B cell (primary cell): ENCODE data around the gene ARHGAP15. TPM values are rescaled to one million over a fixed set of nuclear protein-coding genes. Genes with fewer than 3 reads are reported as not detected.

Experiments
- ATAC-seq: fragments of 200-7000 bp; cut with Tn5 transposase; one replicate; pipeline ENCODE4 v1.10.0; 2021; ENCODE audit warnings: low read depth, mild to moderate bottlenecking, moderate number of reproducible peaks, moderate library complexity
- CTCF ChIA-PET: fragments of 350-600 bp; sonication (Branson Sonifier 250); formaldehyde crosslinking; loops from one replicate; lab custom pipeline; 2021; ENCODE audit warnings: antibody characterized with exemption, inconsistent platforms; lab: Charles Lee
- POLR2A ChIA-PET: fragments of 350-600 bp; sonication (Branson Sonifier 250); formaldehyde crosslinking; loops from one replicate; lab custom pipeline; 2021; ENCODE audit warnings: antibody characterized with exemption; lab: Charles Lee
- DNase-seq: peaks from one replicate; pipeline ENCODE4 v3.0.0; 2013
- H2AFZ ChIP-seq: 2 replicates; pipeline ENCODE4 v1.6.1; 2012; ENCODE audit warnings: mild to moderate bottlenecking, low read depth, low read length; ENCODE audit not compliant: insufficient read depth, poor library complexity, severe bottlenecking
- H3K27ac ChIP-seq, 2 donors: 1 replicate in 1 of 2; 2 replicates in 1 of 2; pipeline ENCODE4 v1.5.1; 2012 to 2013; ENCODE audit warnings: low read length in 2 of 2, mild to moderate bottlenecking in 2 of 2, moderate library complexity in 1 of 2
- H3K27me3 ChIP-seq, 4 experiments: fragments of 200-600 bp in 1 of 4; sonication (generic) in 1 of 4; replicated peaks in 1 of 4; 1 replicate in 2 of 4; 2 replicates in 2 of 4; pipeline versions ENCODE4 v1.6.1 to v1.7.0; 2013 to 2016; ENCODE audit warnings: low read length in 3 of 4, mild to moderate bottlenecking in 2 of 4, mixed read lengths in 1 of 4, moderate library complexity in 1 of 4; ENCODE audit not compliant: insufficient read depth in 4 of 4, control insufficient read depth in 3 of 4; ENCODE audit errors: control extremely low read depth in 1 of 4
- H3K36me3 ChIP-seq, 2 experiments: replicated peaks in 1 of 2; 1 replicate in 1 of 2; 2 replicates in 1 of 2; pipeline versions ENCODE4 v1.6.1 to v1.7.1; 2013; ENCODE audit warnings: low read length in 1 of 2; ENCODE audit not compliant: insufficient read depth in 2 of 2, control insufficient read depth in 1 of 2; ENCODE audit errors: control extremely low read depth in 1 of 2, extremely low read depth in 1 of 2
- H3K4me1 ChIP-seq, 2 donors: fragments of 200-600 bp in 1 of 2; sonication (generic) in 1 of 2; 1 replicate in 1 of 2; 2 replicates in 1 of 2; pipeline versions ENCODE4 v1.5.1 to v1.6.1; 2013 to 2017; ENCODE audit warnings: low read length in 2 of 2; ENCODE audit not compliant: control insufficient read depth in 2 of 2, insufficient read depth in 2 of 2
- H3K4me2 ChIP-seq: replicated peaks from 2 replicates; pipeline ENCODE3; 2012; ENCODE audit warnings: mild to moderate bottlenecking, low read depth, low read length; ENCODE audit not compliant: poor library complexity, severe bottlenecking
- H3K4me3 ChIP-seq, 5 experiments: fragments of 200-600 bp in 1 of 5; sonication (generic) in 1 of 5; 1 replicate in 3 of 5; 2 replicates in 2 of 5; pipeline versions ENCODE4 v1.5.1 to v1.7.0; 2011 to 2016; ENCODE audit warnings: low read length in 4 of 5, mild to moderate bottlenecking in 4 of 5, low read depth in 2 of 5, control low read depth in 1 of 5, moderate library complexity in 1 of 5; ENCODE audit not compliant: insufficient read depth in 1 of 5; ENCODE audit errors: control extremely low read depth in 1 of 5, extremely low read depth in 1 of 5
- H3K79me2 ChIP-seq: fragments of 200-600 bp; sonication (generic); one replicate; pipeline ENCODE4 v1.6.0; 2016; ENCODE audit warnings: low read length; ENCODE audit not compliant: control insufficient read depth, insufficient read depth
- H3K9ac ChIP-seq: fragments of 200-600 bp; sonication (generic); 2 replicates; pipeline ENCODE4 v1.6.1; 2017; ENCODE audit warnings: mild to moderate bottlenecking, low read length, moderate library complexity
- H3K9me3 ChIP-seq, 3 donors: one replicate each; pipeline versions ENCODE4 v1.6.1 to v1.7.1; 2013; ENCODE audit warnings: low read length in 2 of 3; ENCODE audit not compliant: control insufficient read depth in 2 of 3, insufficient read depth in 1 of 3; ENCODE audit errors: control extremely low read depth in 1 of 3
- H4K20me1 ChIP-seq: 2 replicates; pipeline ENCODE4 v1.6.0; 2012; ENCODE audit warnings: mild to moderate bottlenecking, low read length; ENCODE audit not compliant: insufficient read depth, control insufficient read depth, poor library complexity, severe bottlenecking
- H3K27ac Mint-ChIP-seq: one replicate; pipeline ENCODE4 v1.8.0; 2021; ENCODE audit warnings: mixed read lengths
- H3K27me3 Mint-ChIP-seq: one replicate; pipeline ENCODE4 v1.8.0; 2021; ENCODE audit warnings: mixed read lengths
- H3K4me1 Mint-ChIP-seq: one replicate; pipeline ENCODE4 v1.8.0; 2021; ENCODE audit warnings: mixed read lengths
- H3K4me3 Mint-ChIP-seq: one replicate; pipeline ENCODE4 v1.8.0; 2021; ENCODE audit warnings: mixed read lengths
- H3K9me3 Mint-ChIP-seq: one replicate; pipeline ENCODE4 v1.8.0; 2022; ENCODE audit warnings: mixed read lengths; ENCODE audit not compliant: insufficient read depth
- CTCF ChIP-seq: fragments of 200-600 bp; IDR thresholded peaks from one replicate; pipeline ENCODE4 v1.8.0; 2022; ENCODE audit warnings: antibody characterized with exemption, mild to moderate bottlenecking
- EZH2 ChIP-seq: IDR thresholded peaks from 2 replicates; pipeline ENCODE4 v1.6.1; 2012; ENCODE audit warnings: borderline replicate concordance, low read depth, mild to moderate bottlenecking, moderate library complexity, low read length; ENCODE audit not compliant: insufficient read depth, poor library complexity, severe bottlenecking
- WGBS: methylation state at CpG from one replicate; pipeline ENCODE4 v1.1.5; 2013; ENCODE audit warnings: missing lambda C conversion rate; ENCODE audit not compliant: insufficient coverage; 5-methylcytosine and 5-hydroxymethylcytosine counted together
- intact Hi-C: fragments of 100-400 bp; cut with micrococcal nuclease; formaldehyde crosslinking; loops from one replicate; pipeline ENCODE4 v1.10.0; 2022
- polyA plus RNA-seq: library from polyadenylated mRNA; depleted of rRNA; stranded (reverse); fragments of >200 nt; gene quantifications from 2 replicates; pipeline ENCODE4 v1.2.3, GENCODE V29; 2012
- total RNA-seq, 2 donors: library from RNA; stranded (reverse); fragments of 120-200 nt in 1 of 2; gene quantifications; 1 replicate in 1 of 2; 2 replicates in 1 of 2; pipeline versions ENCODE4 v1.2.3 to v1.2.4, GENCODE V29; 2013 to 2022

ARHGAP15 gene
- total and polyA plus RNA-seq, 2 donors (not counting 1 experiment from before 2014, with no cell fraction given): 58.6 to 187 TPM

- no peaks in the 10 kb centered on the region for H3K79me2 ChIP-seq
- no peak overlapping the region for H3K27ac ChIP-seq
- intact Hi-C loops: no loop called here
- no peak overlapping the region for H3K4me2 ChIP-seq
- DNase-seq (no peak), ATAC-seq (no peak)
- peaks cover 8% of the 10 kb centered on the region for H4K20me1 ChIP-seq
- H3K27me3 ChIP-seq: no peaks in the 10 kb centered on the region
- H3K9me3 ChIP-seq: no peaks in the 10 kb centered on the region
- no peaks in the 10 kb centered on the region for H3K27me3 Mint-ChIP-seq
- CTCF ChIA-PET: no interaction called here
- no peak for TF ChIP-seq EZH2
- TF ChIP-seq CTCF: no peak
- POLR2A ChIA-PET: interaction anchor here (0.7 kb wide), 1 partner anchor 276 kb away, joined by 20 read pairs; no protein-coding TSS in a partner anchor
- H3K4me3 ChIP-seq: no peak overlapping the region
- no peak overlapping the region for H3K4me3 Mint-ChIP-seq
- H3K4me1 Mint-ChIP-seq: peaks cover 5% of the 10 kb centered on the region
- no peak overlapping the region for H2AFZ ChIP-seq
- H3K36me3 ChIP-seq: peaks cover 0 to 6% of the 10 kb centered on the region in 2 experiments
- no peaks in the 10 kb centered on the region for H3K9me3 Mint-ChIP-seq
- no peak overlapping the region for H3K9ac ChIP-seq
- no peak overlapping the region for H3K27ac Mint-ChIP-seq
- no CpG with 5 or more reads among the region's 2 CpGs for WGBS
- H3K4me1 ChIP-seq: no peaks in the 10 kb centered on the region
Measured at GRCh38 chr2:143371616-143372015, 242.4 kb downstream of the ARHGAP15 start.

GRCh38 chr2:143375384-143375880, 246.2 kb downstream of the ARHGAP15 start:
- Histone ChIP-seq H3K4me2 (no peak overlapping the region), H4K20me1 (peaks cover 8% of the 10 kb centered on the region), H3K9ac (no peak overlapping the region), H3K27me3 (no peaks in the 10 kb centered on the region), H3K9me3 (no peaks in the 10 kb centered on the region), H3K4me3 (no peak overlapping the region), H3K79me2 (peaks cover 7% of the 10 kb centered on the region), H3K27ac (no peak overlapping the region), H2AFZ (no peak overlapping the region), H3K4me1 (no peaks in the 10 kb centered on the region), H3K36me3 (peaks cover 4 to 6% of the 10 kb centered on the region in 2 experiments)
- intact Hi-C loops: no loop called here
- ATAC-seq: no peak
- WGBS: 100% methylated on average over 1 of the region's 3 CpGs
- Mint-ChIP-seq H3K4me3 (no peak overlapping the region), H3K27ac (no peak overlapping the region), H3K27me3 (no peaks in the 10 kb centered on the region), H3K9me3 (no peaks in the 10 kb centered on the region), H3K4me1 (peaks cover 10% of the 10 kb centered on the region)
- TF ChIP-seq CTCF (no peak), EZH2 (no peak)
- ChIA-PET POLR2A (no interaction called here), CTCF (no interaction called here)
- DNase-seq: no peak
